KBM-7 (cell line): ENCODE measurements around the gene TRIO.
A peak's percentile ranks its signal among the peaks of the same experiment; 100 is the strongest.

Source experiments
- DNase-seq: peaks from one replicate; pipeline ENCODE4 v3.0.0-alpha.2; 2015
- in situ Hi-C: fragments of 300-500 bp; cut with MboI; formaldehyde crosslinking; loops from 2 replicates; pipeline ENCODE4 v1.14.3; 2020; ENCODE audit warnings: low sequenced_read_pairs, low pct_unique_long_range_greater_than_20kb, mixed read lengths

Gene TRIO

GRCh38 chr5:14249258-14250082, 106.3 kb downstream of the TRIO start:
- in situ Hi-C loops, result loop anchor here (25.0 kb wide), 1 partner anchor 262 kb away; no protein-coding TSS in a partner anchor

DNA sequence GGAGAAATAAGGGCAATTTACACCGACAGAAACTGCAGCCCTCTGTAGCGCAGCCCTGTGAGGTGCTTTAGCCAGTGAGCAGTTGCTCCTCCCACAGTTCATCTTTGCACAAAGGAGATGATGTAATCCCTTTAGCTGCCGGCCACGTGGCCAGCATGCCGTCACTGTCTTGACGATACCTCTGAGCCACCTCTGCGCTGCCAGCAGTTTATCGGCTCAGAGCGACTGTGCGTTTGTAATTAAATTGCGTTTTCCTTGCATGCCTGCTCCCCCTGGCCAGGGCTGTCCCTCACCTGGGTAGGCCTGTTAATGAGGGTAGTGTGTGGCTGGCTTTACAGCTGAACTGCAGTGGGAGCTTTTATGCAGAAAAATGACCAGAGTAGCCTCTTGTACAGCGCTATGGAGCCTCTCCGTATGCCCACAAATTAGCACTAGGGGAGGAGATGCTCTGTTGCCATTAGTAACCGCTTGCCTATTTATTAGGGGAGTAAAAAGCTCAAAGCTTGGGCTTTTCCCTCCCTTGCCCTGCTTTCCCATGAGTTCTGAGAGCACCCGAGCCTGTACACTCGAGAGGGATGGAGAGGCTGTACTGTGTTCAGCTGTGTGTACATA, 107.0 kb downstream of the TRIO start:
- no peak for DNase-seq
- in situ Hi-C loops, result loop anchor here (25.0 kb wide), 1 partner anchor 263 kb away; no protein-coding TSS in a partner anchor

More at GRCh38 chr5:14249258-14250082, 106.3 kb downstream of the TRIO start:
- DNase-seq, result no peak

DNA sequence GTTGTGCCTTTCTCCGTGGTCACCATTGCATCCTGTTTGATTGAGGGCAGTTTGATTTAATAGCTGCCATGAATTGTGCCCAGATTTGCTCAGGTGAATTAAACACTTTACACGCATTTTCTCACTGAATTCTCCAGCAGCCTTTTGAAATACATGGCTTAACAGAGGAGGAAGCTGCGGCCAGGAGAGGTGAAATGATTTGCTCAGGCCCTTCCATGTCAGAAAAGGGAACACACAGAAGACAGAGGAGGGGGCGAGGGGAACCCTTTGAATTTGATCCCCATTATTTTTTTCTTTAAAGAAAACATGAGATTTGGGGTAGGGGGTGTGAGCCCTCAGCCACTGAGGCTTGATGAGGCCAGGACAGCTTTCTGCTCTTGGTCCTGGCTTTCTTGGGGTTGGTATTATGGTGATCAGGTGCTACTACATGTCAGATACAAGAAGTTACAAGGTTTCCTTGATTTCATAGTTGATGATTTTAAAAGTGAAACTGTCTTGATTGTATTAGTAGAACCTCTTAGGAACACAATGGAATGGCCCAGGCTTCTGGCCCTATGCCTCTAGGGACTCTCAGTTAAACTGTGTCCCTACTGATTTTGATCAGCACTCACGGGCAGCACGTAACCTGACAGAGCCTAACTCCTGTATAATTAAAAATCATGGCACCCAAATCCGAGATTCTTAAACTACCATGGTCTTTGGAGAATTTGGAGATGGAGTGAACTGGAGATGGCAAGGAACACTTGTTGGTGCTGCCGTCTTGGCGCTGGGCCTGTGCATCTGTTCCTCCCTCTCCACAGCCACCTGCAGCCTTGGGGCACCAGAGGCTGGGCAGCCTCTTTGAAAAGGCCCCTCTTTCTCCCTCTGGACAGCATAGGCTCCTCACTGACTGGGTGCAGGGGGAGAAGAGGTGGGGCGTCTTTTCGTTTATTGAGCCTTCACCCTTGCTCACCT, 107.9 kb downstream of the TRIO start:
- DNase-seq, result no peak
- in situ Hi-C loops, result loop anchor here (25.0 kb wide), 1 partner anchor 264 kb away; no protein-coding TSS in a partner anchor

DNA sequence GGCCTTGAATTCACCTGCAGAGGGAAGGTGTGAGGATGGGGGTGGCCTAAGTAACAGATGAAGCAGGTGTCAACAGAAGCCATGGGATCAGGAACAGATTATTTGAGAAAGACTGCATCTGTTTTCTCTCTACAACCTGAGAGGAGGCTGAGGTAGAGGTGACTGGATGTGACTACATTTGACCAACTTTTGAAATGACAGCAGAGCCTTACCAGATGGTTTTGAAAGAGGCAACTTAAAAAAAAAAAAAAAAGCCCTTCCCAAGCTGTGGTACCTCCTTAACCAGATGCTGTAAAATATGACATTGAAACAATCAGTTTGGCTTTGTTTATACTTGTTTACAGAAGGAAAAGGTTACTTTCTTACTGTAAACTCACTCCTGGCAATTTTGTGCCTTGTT, 108.6 kb downstream of the TRIO start:
- DNase-seq, result no peak
- in situ Hi-C loops, result loop anchor here (25.0 kb wide), 1 partner anchor 264 kb away; no protein-coding TSS in a partner anchor

DNA sequence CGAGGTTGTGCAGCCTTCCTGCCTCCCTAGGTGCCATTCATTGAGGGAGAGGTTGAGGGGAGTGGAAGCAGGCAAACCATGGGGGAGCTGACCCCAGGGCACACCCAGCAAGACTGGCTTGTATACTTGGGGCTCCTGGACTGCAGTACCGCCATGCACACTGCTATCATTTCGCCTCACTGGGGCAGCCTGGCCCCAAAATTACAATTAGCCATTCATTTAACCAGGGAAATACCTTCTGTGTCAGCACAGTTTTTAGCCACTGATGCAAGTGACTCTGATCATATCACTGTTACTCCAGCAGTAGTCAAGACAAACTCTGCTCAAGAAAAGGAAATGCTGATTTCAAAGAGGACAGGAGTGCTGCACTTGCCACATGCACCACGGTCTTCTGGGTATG, 109.7 kb downstream of the TRIO start:
- in situ Hi-C loops, result loop anchor here (25.0 kb wide), 1 partner anchor 265 kb away; no protein-coding TSS in a partner anchor
- no peak for DNase-seq

GRCh38 chr5:14254686-14255085, 111.5 kb downstream of the TRIO start:
- DNase-seq, result no peak
- in situ Hi-C loops, result loop anchor here (25.0 kb wide), 1 partner anchor 267 kb away; no protein-coding TSS in a partner anchor

DNA sequence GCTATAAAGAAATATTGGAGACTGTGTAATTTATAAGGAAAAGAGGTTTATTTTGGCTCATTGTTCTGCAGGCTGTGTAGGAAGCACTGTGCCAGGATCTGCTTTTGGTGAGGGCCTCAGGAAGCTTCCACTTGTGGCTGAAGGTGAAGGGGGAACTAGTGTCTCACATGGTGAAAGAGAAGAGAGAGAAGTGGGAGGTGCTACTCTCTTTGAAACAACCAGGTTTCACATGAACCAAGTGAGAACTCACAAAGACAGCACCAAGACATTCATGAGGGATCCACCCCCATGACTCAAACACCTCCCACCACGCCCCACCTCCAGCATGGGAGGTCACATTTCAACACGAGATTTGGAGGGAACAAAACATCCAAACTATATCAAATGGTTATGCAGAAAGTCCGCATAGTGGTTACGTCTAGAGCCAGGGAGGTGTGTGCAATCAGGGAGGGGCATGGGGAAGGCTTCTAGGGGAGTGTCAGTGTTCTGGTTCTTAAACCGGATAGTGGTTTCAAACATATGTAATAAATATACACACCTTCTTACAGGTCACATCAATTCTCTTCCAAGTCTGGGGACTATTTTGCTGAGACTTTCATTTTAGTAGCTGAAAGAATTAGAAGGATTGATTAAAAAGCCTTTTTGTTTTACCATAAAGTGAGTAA, 113.0 kb downstream of the TRIO start:
- in situ Hi-C loops, result loop anchor here (25.0 kb wide), 1 partner anchor 269 kb away; no protein-coding TSS in a partner anchor
- DNase-seq, result no peak

DNA sequence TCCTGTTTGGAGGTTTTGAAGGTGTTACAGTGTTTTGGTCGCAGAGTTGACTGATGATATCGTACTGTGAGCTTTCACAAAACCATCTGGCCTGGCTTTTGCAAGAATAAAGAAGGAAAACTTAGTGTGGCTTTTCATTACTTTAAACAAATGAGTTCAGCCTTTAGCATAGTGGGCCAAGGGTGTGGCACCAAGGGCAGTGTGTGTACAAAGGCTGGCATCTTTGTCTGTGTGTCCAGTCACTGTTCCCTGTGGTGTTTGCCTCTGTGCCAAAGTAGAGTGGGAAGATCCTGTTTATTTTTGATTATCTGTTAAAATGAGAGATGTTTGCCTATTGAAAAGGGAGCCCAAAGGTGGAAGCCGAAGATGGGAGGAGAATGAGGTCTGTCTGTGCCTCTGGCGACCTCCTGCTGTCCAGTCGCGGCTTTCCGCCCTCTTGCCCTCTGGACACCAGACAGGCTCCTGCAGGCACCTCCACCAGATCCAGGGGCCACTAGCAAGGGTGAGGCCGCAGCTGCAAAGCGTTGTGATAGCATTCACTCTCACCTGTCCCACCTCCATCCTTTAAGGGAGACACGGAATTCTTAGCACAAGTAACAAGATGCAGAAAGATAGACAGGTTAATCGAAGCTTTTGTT, 113.7 kb downstream of the TRIO start:
- no peak for DNase-seq
- in situ Hi-C loops, result loop anchor here (25.0 kb wide), 1 partner anchor 270 kb away; no protein-coding TSS in a partner anchor

- in situ Hi-C loops, result loop anchor here (25.0 kb wide), 1 partner anchor 271 kb away; no protein-coding TSS in a partner anchor
- DNase-seq, result no peak
Observed at GRCh38 chr5:14257995-14258403, 114.9 kb downstream of the TRIO start.

GRCh38 chr5:14258840-14259239, 115.7 kb downstream of the TRIO start:
- in situ Hi-C loops, result loop anchor here (25.0 kb wide), 1 partner anchor 272 kb away; no protein-coding TSS in a partner anchor
- DNase-seq, result no peak

- in situ Hi-C loops, result loop anchor here (25.0 kb wide), 1 partner anchor 273 kb away; no protein-coding TSS in a partner anchor
- no peak for DNase-seq
Observed at GRCh38 chr5:14260637-14261036, 117.5 kb downstream of the TRIO start.

DNA sequence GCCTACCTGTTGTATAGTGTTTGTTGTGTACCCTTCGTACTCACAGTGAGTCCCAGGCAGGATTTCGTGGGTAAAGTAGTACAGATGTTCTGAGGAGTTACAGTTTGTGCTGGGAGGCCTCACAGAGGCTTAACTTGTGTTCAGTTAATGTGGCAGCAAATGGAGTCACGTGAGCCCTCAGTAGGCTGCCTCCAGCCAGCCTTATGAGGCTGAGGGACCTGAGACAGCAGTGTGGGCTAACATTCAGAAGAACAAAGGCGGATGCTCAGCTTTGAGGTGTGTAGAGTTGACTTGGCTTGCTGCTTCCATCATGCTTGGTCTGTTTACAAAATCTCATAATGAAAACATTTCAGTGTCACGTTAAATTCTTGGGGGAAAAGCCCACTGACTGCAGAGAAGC, 118.1 kb downstream of the TRIO start:
- peak; percentile 53 for DNase-seq
- in situ Hi-C loops, result loop anchor here (25.0 kb wide), 1 partner anchor 274 kb away; no protein-coding TSS in a partner anchor

- no peak for DNase-seq
- in situ Hi-C loops, result loop anchor here (25.0 kb wide), 1 partner anchor 275 kb away; no protein-coding TSS in a partner anchor
Observed at GRCh38 chr5:14261856-14262611, 118.9 kb downstream of the TRIO start.

- in situ Hi-C loops, result loop anchor here (25.0 kb wide), 1 partner anchor 276 kb away; no protein-coding TSS in a partner anchor
- DNase-seq, result no peak
Observed at GRCh38 chr5:14263113-14263512, 120.0 kb downstream of the TRIO start.

DNA sequence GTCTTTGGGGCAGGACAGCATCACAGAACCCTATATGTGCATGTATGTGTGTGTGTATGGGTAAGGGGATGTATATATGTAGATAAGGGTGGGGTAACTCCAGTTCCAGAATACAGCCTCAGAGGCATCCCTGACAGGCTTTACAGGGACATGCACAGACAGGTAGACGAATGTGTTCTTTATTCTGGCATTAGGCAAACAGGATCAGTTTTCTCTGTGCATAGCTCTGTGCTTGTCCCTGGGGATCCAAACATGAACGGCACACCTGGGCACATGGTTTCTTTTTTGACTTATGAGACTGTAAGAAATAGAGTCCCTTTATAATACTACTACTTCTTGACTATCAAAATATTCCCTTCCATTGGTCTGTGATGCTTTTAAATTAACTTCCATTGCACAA, 120.6 kb downstream of the TRIO start:
- DNase-seq, result no peak
- in situ Hi-C loops, result loop anchor here (25.0 kb wide), 1 partner anchor 276 kb away; no protein-coding TSS in a partner anchor

DNA sequence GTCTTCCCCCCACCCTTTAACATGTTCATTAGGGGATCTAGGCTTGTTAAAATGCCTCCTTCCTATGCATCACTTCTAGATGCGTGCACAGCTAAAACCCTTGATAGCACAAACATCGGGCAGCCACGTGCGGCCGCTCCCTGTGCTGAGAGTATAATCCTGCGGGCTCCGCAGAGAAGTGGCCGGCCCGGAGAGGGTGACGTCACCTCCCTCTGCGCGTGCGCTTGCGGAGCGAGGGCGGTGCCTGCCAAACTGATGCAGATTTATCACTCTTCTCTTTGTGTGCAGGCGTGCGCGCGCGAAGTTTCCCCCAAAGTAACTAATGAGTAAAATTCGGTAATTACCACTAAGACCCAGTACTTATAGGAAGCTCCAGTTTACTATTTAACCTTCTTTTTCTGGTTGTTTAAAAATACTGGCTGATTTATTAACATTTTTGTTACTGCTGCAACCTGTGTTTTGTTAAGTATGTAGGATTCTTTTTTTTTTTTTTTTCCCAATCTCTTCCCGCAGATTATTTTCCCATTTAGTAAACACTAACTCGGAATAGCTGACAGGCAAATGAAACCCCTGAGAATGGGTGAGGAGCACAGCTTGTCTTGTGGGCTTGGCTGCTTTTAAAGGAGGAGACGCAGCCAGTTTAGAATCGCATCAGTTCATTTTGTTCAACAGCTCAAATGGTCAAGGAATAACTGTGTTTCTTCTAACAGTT, 121.6 kb downstream of the TRIO start:
- peak; percentile 93 for DNase-seq
- in situ Hi-C loops, result loop anchor here (25.0 kb wide), 1 partner anchor 277 kb away; no protein-coding TSS in a partner anchor
